Mesenchymal stem cell (in vitro differentiated cells and primary cell): ENCODE data around the gene TNFSF15.

Experiments used
- DNase-seq: peaks from one replicate; pipeline ENCODE4 v3.0.0-alpha.2; 2013
- H2AFZ ChIP-seq: one replicate; pipeline ENCODE4 v1.6.1; 2013; ENCODE audit warnings: low read depth, mild to moderate bottlenecking, control low read depth, inconsistent platforms, low read length, moderate library complexity
- H2AK5ac ChIP-seq: 2 replicates; pipeline ENCODE4 v1.6.1; 2013; ENCODE audit warnings: low read length, moderate library complexity, mild to moderate bottlenecking, inconsistent platforms; ENCODE audit not compliant: severe bottlenecking
- H2BK120ac ChIP-seq: one replicate; pipeline ENCODE4 v1.6.1; 2013; ENCODE audit warnings: low read depth, mild to moderate bottlenecking, inconsistent platforms, low read length, moderate library complexity
- H2BK12ac ChIP-seq, 2 experiments: one replicate each; pipeline ENCODE4 v1.6.1; 2013; ENCODE audit warnings: inconsistent platforms in 2 of 2, low read length in 2 of 2, mild to moderate bottlenecking in 2 of 2, moderate library complexity in 2 of 2, control low read depth in 1 of 2
- H2BK15ac ChIP-seq: one replicate; pipeline ENCODE4 v1.6.1; 2013; ENCODE audit warnings: mild to moderate bottlenecking, low read depth, inconsistent platforms; ENCODE audit not compliant: poor library complexity, severe bottlenecking
- H2BK5ac ChIP-seq: 2 replicates; pipeline ENCODE4 v1.6.1; 2013; ENCODE audit warnings: low read depth, mild to moderate bottlenecking, low read length, control low read depth, inconsistent platforms; ENCODE audit not compliant: poor library complexity, severe bottlenecking
- H3K14ac ChIP-seq, 2 experiments: one replicate each; pipeline ENCODE4 v1.6.1; 2013; ENCODE audit warnings: inconsistent platforms in 2 of 2, low read length in 2 of 2, control low read depth in 1 of 2, mild to moderate bottlenecking in 1 of 2, moderate library complexity in 1 of 2
- H3K18ac ChIP-seq, 2 experiments: one replicate each; pipeline ENCODE4 v1.6.1; 2013; ENCODE audit warnings: inconsistent platforms in 2 of 2, low read length in 2 of 2, control low read depth in 1 of 2, low read depth in 1 of 2, mild to moderate bottlenecking in 1 of 2
- H3K23ac ChIP-seq, 2 experiments: one replicate each; pipeline ENCODE4 v1.6.1; 2013; ENCODE audit warnings: inconsistent platforms in 2 of 2, low read length in 2 of 2, mild to moderate bottlenecking in 2 of 2, moderate library complexity in 2 of 2, control low read depth in 1 of 2
- H3K27ac ChIP-seq: 2 replicates; pipeline ENCODE4 v1.5.1; 2013; ENCODE audit warnings: mild to moderate bottlenecking, moderate library complexity, low read length, control low read depth, inconsistent platforms; ENCODE audit not compliant: poor library complexity, severe bottlenecking
- H3K27me3 ChIP-seq, 2 experiments: 2 replicates each; pipeline versions ENCODE4 v1.6.1 to v1.7.0; 2013; ENCODE audit warnings: low read length in 2 of 2, mild to moderate bottlenecking in 2 of 2, moderate library complexity in 2 of 2, control low read depth in 1 of 2, inconsistent platforms in 1 of 2; ENCODE audit not compliant: control insufficient read depth in 1 of 2, insufficient read depth in 1 of 2
- H3K36me3 ChIP-seq, 2 experiments: 2 replicates each; pipeline versions ENCODE4 v1.6.1 to v1.7.0; 2013; ENCODE audit warnings: low read length in 2 of 2, control low read depth in 1 of 2, inconsistent platforms in 1 of 2, low read depth in 1 of 2, mild to moderate bottlenecking in 1 of 2; ENCODE audit not compliant: insufficient read depth in 2 of 2, control insufficient read depth in 1 of 2
- H3K4ac ChIP-seq, 2 experiments: one replicate each; pipeline ENCODE4 v1.6.1; 2013; ENCODE audit warnings: inconsistent platforms in 2 of 2, low read length in 2 of 2, mild to moderate bottlenecking in 2 of 2, moderate library complexity in 2 of 2, control low read depth in 1 of 2, low read depth in 1 of 2
- H3K4me1 ChIP-seq: 2 replicates; pipeline ENCODE4 v1.6.1; 2013; ENCODE audit warnings: low read depth, low read length, control low read depth; ENCODE audit not compliant: control insufficient read depth, insufficient read depth
- H3K4me2 ChIP-seq: 2 replicates; pipeline ENCODE4 v1.6.1; 2013; ENCODE audit warnings: low read length, mild to moderate bottlenecking, inconsistent platforms; ENCODE audit not compliant: poor library complexity, severe bottlenecking
- H3K4me3 ChIP-seq, 2 experiments: 2 replicates each; pipeline versions ENCODE4 v1.5.1 to v1.7.0; 2013; ENCODE audit warnings: low read length in 2 of 2, mild to moderate bottlenecking in 2 of 2, control low read depth in 1 of 2, low read depth in 1 of 2; ENCODE audit not compliant: insufficient read depth in 1 of 2
- H3K79me1 ChIP-seq: replicated peaks from 2 replicates; pipeline ENCODE4 v1.6.1; 2013; ENCODE audit warnings: mild to moderate bottlenecking, control low read depth, low read length, inconsistent platforms; ENCODE audit not compliant: poor library complexity, severe bottlenecking
- H3K9ac ChIP-seq: 2 replicates; pipeline ENCODE4 v1.7.0; 2013; ENCODE audit warnings: mild to moderate bottlenecking, low read length, moderate library complexity
- H3K9me3 ChIP-seq: 2 replicates; pipeline ENCODE4 v1.7.0; 2013; ENCODE audit warnings: mild to moderate bottlenecking, low read length; ENCODE audit not compliant: control insufficient read depth
- H4K8ac ChIP-seq: one replicate; pipeline ENCODE4 v1.6.1; 2013; ENCODE audit warnings: inconsistent platforms, mild to moderate bottlenecking, low read length, moderate library complexity
- H4K91ac ChIP-seq: one replicate; pipeline ENCODE4 v1.6.1; 2013; ENCODE audit warnings: mild to moderate bottlenecking, low read length, inconsistent platforms
- WGBS: methylation state at CpG from one replicate; pipeline ENCODE4 v1.1.7; 2013; ENCODE audit warnings: mixed read lengths; 5-methylcytosine and 5-hydroxymethylcytosine counted together

The TNFSF15 gene

DNA sequence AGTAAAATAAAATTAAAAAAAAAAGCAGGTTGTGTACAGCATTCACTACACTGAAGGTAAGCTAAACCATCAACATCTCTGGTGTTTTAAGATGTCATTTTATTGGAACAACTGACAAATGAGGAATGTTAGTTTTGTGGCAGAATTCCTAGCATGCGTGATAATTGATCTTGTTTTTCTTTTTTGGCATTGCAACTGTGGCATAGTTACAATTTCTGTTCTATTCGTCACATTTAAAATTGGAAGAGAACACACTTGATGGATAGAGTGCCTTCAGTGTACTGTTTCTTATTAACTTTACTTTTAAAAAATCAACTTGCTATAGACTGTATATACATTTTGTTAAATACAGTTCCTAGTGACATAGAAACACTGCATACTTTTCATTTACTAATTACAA is 43.6 kb upstream of the TNFSF15 start:
- Histone ChIP-seq H3K18ac (no peak overlapping the region), H3K9me3 (no peaks in the 10 kb centered on the region), H2BK12ac (no peak overlapping the region), H3K4ac (no peak overlapping the region), H3K36me3 (no peaks in the 10 kb centered on the region), H3K14ac (no peak overlapping the region), H3K4me3 (no peak overlapping the region), H2BK120ac (no peak overlapping the region), H3K4me2 (no peak overlapping the region), H3K27ac (no peak overlapping the region), H4K91ac (no peak overlapping the region), H2AFZ (no peak overlapping the region), H3K4me1 (no peaks in the 10 kb centered on the region), H3K23ac (no peak overlapping the region), H4K8ac (no peak overlapping the region), H2BK5ac (no peak overlapping the region), H3K9ac (peak overlapping the region; percentile 63), H2AK5ac (no peak overlapping the region), H3K79me1 (no peaks in the 10 kb centered on the region), H3K27me3 (no peaks in the 10 kb centered on the region), H2BK15ac (no peak overlapping the region)
- no peak for DNase-seq
- 88% methylated on average over 1 of the region's 2 CpGs for WGBS

DNA sequence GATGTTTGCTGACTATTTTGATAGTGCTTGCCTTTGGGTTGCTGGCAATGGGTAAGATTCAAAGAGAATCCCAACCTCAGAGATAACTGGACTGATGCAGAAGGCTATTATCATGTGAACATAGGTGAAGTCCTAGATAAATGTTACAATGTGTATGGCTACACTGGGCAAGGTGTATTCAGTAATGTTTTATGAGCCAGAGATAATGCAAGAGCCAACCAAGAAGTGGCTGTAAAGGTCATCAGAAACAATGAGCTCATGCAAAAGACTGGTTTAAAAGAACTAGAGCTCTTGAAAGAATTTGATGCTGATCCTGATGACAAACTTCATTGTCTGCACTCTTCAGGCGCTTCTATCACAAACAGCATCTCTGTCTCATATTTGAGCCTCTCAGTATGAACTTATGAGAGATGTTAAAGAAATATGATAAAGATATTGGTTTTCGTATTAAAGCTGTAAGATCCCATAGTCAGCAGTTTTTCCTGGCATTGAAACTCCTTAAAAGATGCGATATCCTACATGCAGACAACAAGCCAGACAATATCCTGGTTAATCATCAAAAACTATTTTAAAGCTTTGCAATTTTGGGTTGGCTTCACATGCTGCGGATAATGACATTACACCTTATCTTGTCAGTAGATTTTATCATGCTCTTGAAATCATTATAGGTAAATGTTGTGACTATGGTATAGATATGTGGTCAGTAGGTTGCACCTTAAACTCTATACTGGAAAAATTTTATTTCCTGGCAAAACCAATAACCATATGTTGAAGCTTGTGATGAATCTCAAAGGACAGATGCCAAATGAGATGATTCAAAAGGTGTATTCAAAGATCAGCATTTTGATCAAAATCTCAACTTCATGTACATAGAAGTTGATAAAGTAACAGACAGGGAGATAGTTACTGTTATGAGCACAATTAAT is 41.9 kb upstream of the TNFSF15 start:
- Histone ChIP-seq H3K27me3 (no peaks in the 10 kb centered on the region), H2BK120ac (no peak overlapping the region), H2BK12ac (no peak overlapping the region), H3K18ac (no peak overlapping the region), H3K4me2 (no peak overlapping the region), H4K8ac (no peak overlapping the region), H3K23ac (no peak overlapping the region), H3K14ac (no peak overlapping the region), H4K91ac (no peak overlapping the region), H3K27ac (no peak overlapping the region), H2AK5ac (no peak overlapping the region), H3K4me1 (no peaks in the 10 kb centered on the region), H3K79me1 (no peaks in the 10 kb centered on the region), H3K4me3 (no peak overlapping the region), H2BK15ac (no peak overlapping the region), H3K9ac (no peak overlapping the region), H2BK5ac (no peak overlapping the region), H3K9me3 (peaks cover 2% of the 10 kb centered on the region), H3K4ac (no peak overlapping the region), H2AFZ (no peak overlapping the region), H3K36me3 (no peaks in the 10 kb centered on the region)
- DNase-seq = no peak
- 100% methylated on average over 4 of the region's 4 CpGs for WGBS

DNA sequence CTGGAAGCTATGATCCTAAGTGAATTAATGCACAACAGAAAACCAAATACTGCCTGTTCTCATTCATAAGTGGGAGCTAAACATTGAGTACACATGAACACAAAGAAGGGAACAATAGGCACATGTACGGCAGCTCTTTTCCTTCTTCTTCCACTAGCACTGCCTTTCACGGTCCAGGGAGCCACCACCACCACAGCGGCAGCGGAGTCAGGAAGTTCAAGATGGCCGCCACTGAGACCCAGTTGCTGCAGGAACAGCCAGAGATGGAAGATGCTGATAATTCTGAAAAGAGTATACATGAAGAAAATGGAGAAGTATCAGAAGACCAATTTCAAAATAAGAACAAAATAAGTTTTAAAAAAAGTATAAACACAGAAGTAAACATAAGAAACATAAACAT is 39.5 kb upstream of the TNFSF15 start:
- Histone ChIP-seq H3K9ac (no peak overlapping the region), H3K36me3 (no peaks in the 10 kb centered on the region), H4K8ac (no peak overlapping the region), H3K14ac (no peak overlapping the region), H2BK120ac (no peak overlapping the region), H3K9me3 (peaks cover 11% of the 10 kb centered on the region), H2BK12ac (no peak overlapping the region), H3K18ac (no peak overlapping the region), H3K79me1 (no peaks in the 10 kb centered on the region), H2BK15ac (no peak overlapping the region), H2BK5ac (no peak overlapping the region), H2AK5ac (no peak overlapping the region), H2AFZ (no peak overlapping the region), H3K27ac (no peak overlapping the region), H3K4me2 (no peak overlapping the region), H4K91ac (no peak overlapping the region), H3K23ac (no peak overlapping the region), H3K4me3 (no peak overlapping the region), H3K27me3 (no peaks in the 10 kb centered on the region), H3K4ac (no peak overlapping the region), H3K4me1 (no peaks in the 10 kb centered on the region)
- DNase-seq = no peak
- 100% methylated on average over 4 of the region's 5 CpGs for WGBS

DNA sequence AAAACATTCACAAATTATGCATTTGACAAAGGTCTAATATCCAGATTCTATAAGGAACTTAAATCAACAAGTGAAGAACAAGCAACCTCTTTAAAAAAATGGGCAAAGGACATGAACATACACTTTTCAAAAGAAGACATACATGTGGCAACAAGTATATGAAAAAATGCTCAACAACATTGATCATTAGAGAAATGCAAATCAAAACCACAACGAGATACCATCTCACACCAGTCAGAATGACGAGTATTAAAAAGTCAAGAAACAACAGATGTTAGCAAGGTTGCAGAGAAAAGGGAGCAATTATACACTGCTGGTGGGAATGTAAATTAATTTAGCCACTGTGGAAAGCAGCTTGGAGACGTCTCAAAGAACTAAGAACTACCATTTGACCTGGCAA is 38.9 kb upstream of the TNFSF15 start:
- DNase-seq = no peak
- no peak overlapping the region for H4K91ac ChIP-seq
- no peak overlapping the region for H3K23ac ChIP-seq
- H2BK15ac ChIP-seq = no peak overlapping the region
- peaks cover 11% of the 10 kb centered on the region for H3K9me3 ChIP-seq
- WGBS = 89% methylated on average over 1 of the region's 3 CpGs
- no peak overlapping the region for H3K4ac ChIP-seq
- no peak overlapping the region for H4K8ac ChIP-seq
- no peaks in the 10 kb centered on the region for H3K36me3 ChIP-seq
- H2BK120ac ChIP-seq = no peak overlapping the region
- no peaks in the 10 kb centered on the region for H3K27me3 ChIP-seq
- no peak overlapping the region for H2AK5ac ChIP-seq
- no peaks in the 10 kb centered on the region for H3K4me1 ChIP-seq
- H2AFZ ChIP-seq = no peak overlapping the region
- H3K4me3 ChIP-seq = no peak overlapping the region
- H2BK5ac ChIP-seq = no peak overlapping the region
- no peak overlapping the region for H2BK12ac ChIP-seq
- no peak overlapping the region for H3K27ac ChIP-seq
- H3K14ac ChIP-seq = no peak overlapping the region
- no peak overlapping the region for H3K9ac ChIP-seq
- no peak overlapping the region for H3K18ac ChIP-seq
- no peak overlapping the region for H3K4me2 ChIP-seq
- H3K79me1 ChIP-seq = no peaks in the 10 kb centered on the region
